GM23338 (cell line): Measurements from ENCODE around the gene BTN2A1. TPM values are rescaled to one million over a fixed set of nuclear protein-coding genes. Genes with fewer than 3 reads are reported as not detected.

ENCODE experiments used
- ATAC-seq: fragments of 200-7000 bp; cut with Tn5 transposase; 3 replicates; pipeline ENCODE4 v1.9.1; 2020
- DNase-seq: peaks from one replicate; pipeline ENCODE4 v3.0.0-alpha.2; 2015; ENCODE audit warnings: low spot score
- H2AFZ ChIP-seq: fragments of 200-600 bp; sonication (generic); 2 replicates; pipeline ENCODE4 v1.8.0; 2016; ENCODE audit warnings: antibody characterized with exemption, mild to moderate bottlenecking, moderate library complexity
- H3F3A ChIP-seq: fragments of 200-600 bp; sonication (generic); replicated peaks from 2 replicates; pipeline ENCODE4 v1.8.0; 2017; ENCODE audit warnings: antibody characterized with exemption, mixed run types, low read depth
- H3K27ac ChIP-seq: fragments of 200-600 bp; sonication (generic); 2 replicates; pipeline ENCODE4 v1.6.1; 2016; ENCODE audit warnings: low read depth
- H3K27me3 ChIP-seq: fragments of 200-600 bp; sonication (generic); 2 replicates; pipeline ENCODE4 v1.8.0; 2016; ENCODE audit warnings: mild to moderate bottlenecking, mixed run types, moderate library complexity; ENCODE audit not compliant: insufficient read depth
- H3K36me3 ChIP-seq: fragments of 200-600 bp; sonication (generic); 2 replicates; pipeline ENCODE4 v1.8.0; 2016; ENCODE audit warnings: mild to moderate bottlenecking; ENCODE audit not compliant: insufficient read depth
- H3K4me1 ChIP-seq: fragments of 200-600 bp; sonication (generic); 2 replicates; pipeline ENCODE4 v1.8.0; 2016; ENCODE audit warnings: mild to moderate bottlenecking, moderate library complexity; ENCODE audit not compliant: insufficient read depth
- H3K4me2 ChIP-seq: fragments of 200-600 bp; sonication (generic); 2 replicates; pipeline ENCODE4 v1.7.1; 2017; ENCODE audit warnings: mixed run types
- H3K4me3 ChIP-seq: fragments of 200-600 bp; sonication (generic); 2 replicates; pipeline ENCODE4 v1.6.1; 2016; ENCODE audit warnings: mixed run types
- H3K79me2 ChIP-seq: fragments of 200-600 bp; sonication (generic); replicated peaks from 2 replicates; pipeline ENCODE4 v1.8.0; 2017; ENCODE audit warnings: mild to moderate bottlenecking; ENCODE audit not compliant: insufficient read depth
- H3K9me2 ChIP-seq: fragments of 200-600 bp; sonication (generic); 2 replicates; pipeline ENCODE4 v1.8.0; 2017; ENCODE audit not compliant: insufficient read depth
- H4K20me1 ChIP-seq: fragments of 200-600 bp; sonication (generic); replicated peaks from 2 replicates; pipeline ENCODE4 v1.8.0; 2017; ENCODE audit warnings: mild to moderate bottlenecking; ENCODE audit not compliant: insufficient read depth
- H3K27ac Mint-ChIP-seq: 2 replicates; pipeline ENCODE4 v1.8.0; 2020; ENCODE audit warnings: inconsistent platforms, mild to moderate bottlenecking, moderate library complexity, mixed read lengths
- H3K27me3 Mint-ChIP-seq: 3 replicates; pipeline ENCODE4 v1.8.0; 2022; ENCODE audit warnings: low read depth, mild to moderate bottlenecking, moderate library complexity, mixed read lengths, inconsistent platforms; ENCODE audit not compliant: insufficient read depth, poor library complexity
- H3K36me3 Mint-ChIP-seq: 3 replicates; pipeline ENCODE4 v1.8.0; 2021; ENCODE audit warnings: low read depth, mild to moderate bottlenecking, inconsistent platforms, moderate library complexity, mixed read lengths
- H3K4me1 Mint-ChIP-seq: 3 replicates; pipeline ENCODE4 v1.8.0; 2020; ENCODE audit warnings: mild to moderate bottlenecking, inconsistent platforms, mixed read lengths
- H3K4me3 Mint-ChIP-seq: 3 replicates; pipeline ENCODE4 v1.8.0; 2021; ENCODE audit warnings: moderate library complexity, mild to moderate bottlenecking, inconsistent platforms, mixed read lengths
- H3K9me3 Mint-ChIP-seq: 3 replicates; pipeline ENCODE4 v1.8.0; 2020; ENCODE audit warnings: moderate library complexity, mild to moderate bottlenecking, inconsistent platforms, mixed read lengths
- CREB1 ChIP-seq: fragments of 250-450 bp; sonication (Bioruptor Pico); IDR thresholded peaks from 2 replicates; pipeline ENCODE4 v1.5.0; 2020; ENCODE audit warnings: low read depth, mild to moderate bottlenecking, moderate library complexity
- CTCF ChIP-seq, 2 experiments: fragments of 200-600 bp in 1 of 2; sonication (generic) in 1 of 2; conservative IDR thresholded peaks; 2 replicates each; pipeline versions ENCODE4 v1.5.1 to v1.6.1; 2016 to 2017; ENCODE audit warnings: antibody characterized with exemption in 2 of 2, low read depth in 2 of 2, mild to moderate bottlenecking in 2 of 2, moderate library complexity in 1 of 2
- ETS1 ChIP-seq: IDR thresholded peaks from 2 replicates; pipeline ENCODE4 v1.6.1; 2016; ENCODE audit warnings: antibody characterized with exemption
- EZH2 ChIP-seq: fragments of 200-600 bp; sonication (generic); IDR thresholded peaks from one replicate; pipeline ENCODE4 v1.8.0; 2017; ENCODE audit warnings: antibody characterized with exemption, mild to moderate bottlenecking, low read depth; ENCODE audit not compliant: unreplicated experiment
- EZH2phosphoT487 ChIP-seq: fragments of 200-600 bp; sonication (generic); IDR thresholded peaks from one replicate; pipeline ENCODE4 v1.8.1; 2018; ENCODE audit warnings: antibody characterized with exemption; ENCODE audit not compliant: unreplicated experiment
- JUNB ChIP-seq: IDR thresholded peaks from one replicate; pipeline ENCODE4 v1.6.1; 2016; ENCODE audit warnings: antibody characterized with exemption; ENCODE audit not compliant: unreplicated experiment
- NANOG ChIP-seq: IDR thresholded peaks from 2 replicates; pipeline ENCODE4 v1.6.1; 2016; ENCODE audit warnings: antibody characterized with exemption, borderline replicate concordance
- POLR2AphosphoS5 ChIP-seq: IDR thresholded peaks from 2 replicates; pipeline ENCODE4 v1.6.1; 2016; ENCODE audit warnings: antibody characterized with exemption, low read depth
- REST ChIP-seq: IDR thresholded peaks from one replicate; pipeline ENCODE4 v1.6.1; 2018; ENCODE audit warnings: antibody characterized with exemption; ENCODE audit not compliant: unreplicated experiment
- STAT1 ChIP-seq: IDR thresholded peaks from one replicate; pipeline ENCODE4 v1.6.1; 2016; ENCODE audit warnings: antibody characterized with exemption; ENCODE audit not compliant: unreplicated experiment
- ZNF114 ChIP-seq: fragments of 250-450 bp; sonication (Bioruptor Pico); IDR thresholded peaks from 2 replicates; pipeline ENCODE4 v1.5.0; 2020; ENCODE audit warnings: mild to moderate bottlenecking, moderate library complexity
- ZNF331 ChIP-seq: fragments of 250-450 bp; sonication (Bioruptor Pico); IDR thresholded peaks from 2 replicates; pipeline ENCODE4 v1.5.0; 2020; ENCODE audit warnings: low read depth, mild to moderate bottlenecking, moderate library complexity
- polyA plus RNA-seq: library from polyadenylated mRNA; unstranded; fragments of >200 nt; fragmentation: Nextera tagmentation; extraction: Ambion mirVana; gene quantifications from 2 replicates; pipeline ENCODE4 v1.2.1, GENCODE V29; 2016
- total RNA-seq: library from RNA; depleted of rRNA; stranded (reverse); fragments of >200 nt; shearing (Covaris generic); gene quantifications from 2 replicates; pipeline ENCODE4 v1.2.3, GENCODE V29; 2014

BTN2A1 gene
- total and polyA plus RNA-seq, 2 experiments from 2014 or later = 6.3 to 7.0 TPM

GRCh38 chr6:26497610-26498009 is 39.9 kb downstream of the BTN2A1 start:
- Mint-ChIP-seq H3K4me1 (peaks cover 12% of the 10 kb centered on the region), H3K9me3 (no peaks in the 10 kb centered on the region)

More at GRCh38 chr6:26497610-26498009, 39.9 kb downstream of the BTN2A1 start:
- no peaks in the 10 kb centered on the region for H3K79me2 ChIP-seq
- no peak overlapping the region for H2AFZ ChIP-seq
- DNase-seq (no peak), ATAC-seq (no peak)
- H3K4me3 Mint-ChIP-seq = no peak overlapping the region
- no peak overlapping the region for H3K27ac ChIP-seq
- no peaks in the 10 kb centered on the region for H4K20me1 ChIP-seq
- H3K27ac Mint-ChIP-seq = no peak overlapping the region
- H3K4me2 ChIP-seq = no peak overlapping the region
- peaks cover 6% of the 10 kb centered on the region; the same call in 1 of the 2 replicates for H3F3A ChIP-seq
- no peaks in the 10 kb centered on the region for H3K36me3 ChIP-seq
- peaks cover 26% of the 10 kb centered on the region for H3K27me3 ChIP-seq
- H3K27me3 Mint-ChIP-seq = peaks cover 25% of the 10 kb centered on the region
- TF ChIP-seq POLR2AphosphoS5 (no peak), JUNB (no peak), EZH2 (no peak), REST (no peak), EZH2phosphoT487 (no peak), NANOG (no peak), ZNF114 (CRISPR knock-in tag) (no peak), CTCF (conservative IDR thresholded peaks at IDR 0.05; ENCODE audit: low read depth in 2 of 2) (no peak), ZNF331 (no peak), CREB1 (CRISPR knock-in tag) (no peak), STAT1 (no peak), ETS1 (no peak)
- peaks cover 4% of the 10 kb centered on the region; the same call in 1 of the 2 replicates for H3K4me1 ChIP-seq
- H3K4me3 ChIP-seq = no peak overlapping the region
- H3K36me3 Mint-ChIP-seq = no peaks in the 10 kb centered on the region
- H3K9me2 ChIP-seq = 0 out of 2 replicates have a peak, but pooled peaks cover 5% of the 10 kb centered on the region
